HuH-7 (cell line): Measurements from ENCODE around the gene TMEM179.
"Not testable (repeated sequence)": the region's sequence is repeated elsewhere in the genome, so short reads cannot be mapped to it uniquely, and the experiment has no call there.

ENCODE experiments used
- DNase-seq: peaks from one replicate; pipeline ENCODE4 v3.0.0; 2011; ENCODE audit warnings: low spot score

The TMEM179 gene

GRCh38 chr14:104586832-104587620 lies 17.5 kb downstream of the TMEM179 start:
- DNase-seq: no peak

DNA sequence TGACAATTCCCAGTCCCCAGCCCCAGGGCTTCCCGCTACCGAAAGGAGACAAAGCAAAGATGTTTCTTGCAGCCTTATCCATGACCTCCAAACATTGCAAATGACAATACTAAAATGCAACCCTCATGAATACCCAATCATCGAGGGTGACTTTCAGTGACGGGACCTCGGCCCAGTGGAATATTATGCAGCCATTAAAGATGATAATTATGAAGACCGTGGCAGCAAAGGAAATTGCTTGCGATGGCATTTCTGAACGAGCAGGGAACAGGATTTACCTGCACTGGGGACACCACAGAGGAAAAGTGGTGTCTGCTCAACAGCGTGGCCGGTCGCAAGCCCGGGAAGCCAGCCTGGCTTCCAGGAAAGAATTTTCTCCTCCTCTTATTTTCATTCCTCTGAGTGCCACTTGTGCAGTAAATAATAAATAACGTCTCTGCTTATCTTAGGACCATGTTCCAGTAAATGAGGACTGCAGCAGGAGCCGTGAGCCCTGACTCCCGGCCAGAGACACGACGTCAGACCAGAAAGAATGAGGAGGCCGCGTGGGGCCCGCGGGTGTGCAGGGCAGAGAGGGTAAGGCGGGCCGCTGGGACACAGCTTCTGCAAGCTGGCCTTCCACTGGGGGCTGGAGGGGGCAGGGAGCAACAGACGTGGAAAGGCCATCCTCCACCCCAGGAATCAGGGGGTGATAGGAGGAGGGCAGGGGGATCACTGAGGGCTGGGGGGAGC lies 18.4 kb downstream of the TMEM179 start:
- no peak for DNase-seq

- DNase-seq: no peak
Observed at GRCh38 chr14:104584557-104584956, 20.0 kb downstream of the TMEM179 start.

- no peak for DNase-seq
Observed at GRCh38 chr14:104583424-104584306, 20.9 kb downstream of the TMEM179 start.

- no peak for DNase-seq
Observed at GRCh38 chr14:104582662-104583061, 21.9 kb downstream of the TMEM179 start.

DNA sequence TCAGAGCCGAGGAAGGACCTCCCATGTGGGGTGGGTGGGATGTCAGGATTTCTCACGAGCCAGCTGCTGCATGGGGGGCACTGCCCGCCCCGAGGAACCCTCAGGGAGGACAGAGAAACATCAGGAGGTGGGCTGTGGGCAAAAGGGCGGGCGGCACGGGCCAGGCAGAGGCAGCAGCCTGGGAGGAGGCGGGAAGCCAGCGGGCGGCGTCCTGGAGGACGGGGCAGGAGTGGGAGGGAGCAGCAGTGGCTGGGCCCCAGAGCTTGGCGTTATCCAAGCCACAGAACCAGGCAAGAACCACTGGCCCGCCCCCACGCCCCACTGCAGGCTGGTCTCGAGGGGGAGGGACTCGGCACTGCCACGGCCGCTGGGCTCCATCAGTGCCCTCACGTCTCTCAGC lies 22.6 kb downstream of the TMEM179 start:
- no peak for DNase-seq

DNA sequence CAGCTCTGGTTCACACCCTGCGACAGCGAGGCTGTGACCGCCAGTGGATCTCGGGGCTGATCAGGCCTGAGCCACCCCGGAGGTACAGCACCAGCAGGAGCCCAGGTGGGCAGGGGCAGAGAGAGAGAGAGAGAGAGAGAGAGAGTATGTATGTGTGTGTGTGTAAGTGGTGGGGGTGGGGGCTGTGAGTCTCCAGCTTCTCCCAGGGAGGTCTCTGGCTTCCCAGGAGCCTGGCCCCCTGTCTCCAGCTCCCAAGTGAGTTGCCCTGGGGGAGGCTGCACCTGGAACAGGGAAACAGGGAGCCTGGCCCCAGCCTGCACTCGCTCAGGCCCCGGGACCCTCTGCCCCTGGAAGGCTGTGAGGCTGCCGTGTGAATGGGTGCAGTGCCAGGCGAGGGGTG lies 23.1 kb downstream of the TMEM179 start:
- no peak for DNase-seq

DNA sequence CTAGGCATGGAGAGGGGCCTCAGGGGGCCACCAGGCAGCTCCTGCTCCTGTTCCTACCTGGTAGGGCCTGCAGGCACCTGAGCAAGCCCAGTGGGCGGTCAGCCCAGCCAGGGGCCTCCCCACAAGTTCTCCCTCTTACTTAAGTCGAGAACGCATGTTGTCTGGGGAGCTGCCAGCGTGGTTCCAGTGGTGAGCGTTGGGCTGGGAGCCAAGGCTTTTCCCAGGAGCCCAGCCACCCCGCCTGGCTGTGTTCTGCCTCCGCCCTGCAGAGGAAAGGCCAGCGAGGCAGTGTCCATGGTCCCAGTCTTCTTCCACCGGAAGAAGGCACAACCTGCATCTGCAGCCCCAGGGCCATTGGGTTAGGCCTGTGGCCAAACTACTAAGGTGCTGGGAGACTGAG lies 23.6 kb downstream of the TMEM179 start:
- no peak for DNase-seq

DNA sequence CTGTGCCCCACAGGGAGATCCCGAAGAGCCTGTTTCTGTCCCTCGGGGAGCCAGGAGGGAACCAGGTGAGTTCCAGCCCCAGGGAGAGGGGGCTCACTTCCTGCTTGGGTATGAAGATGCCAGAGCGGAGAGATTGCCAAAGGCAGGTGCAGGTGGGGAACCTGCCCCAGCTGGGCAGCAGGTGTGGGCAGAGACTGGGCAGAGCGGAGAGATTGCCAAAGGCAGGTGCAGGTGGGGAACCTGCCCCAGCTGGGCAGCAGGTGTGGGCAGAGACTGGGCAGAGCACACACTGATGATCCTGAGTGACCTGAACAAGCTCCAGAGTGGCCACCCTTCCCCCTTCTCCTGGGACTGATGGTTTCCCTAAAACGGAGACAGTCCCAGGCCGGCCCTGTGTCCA lies 24.6 kb downstream of the TMEM179 start:
- DNase-seq: not testable (repeated sequence)

DNA sequence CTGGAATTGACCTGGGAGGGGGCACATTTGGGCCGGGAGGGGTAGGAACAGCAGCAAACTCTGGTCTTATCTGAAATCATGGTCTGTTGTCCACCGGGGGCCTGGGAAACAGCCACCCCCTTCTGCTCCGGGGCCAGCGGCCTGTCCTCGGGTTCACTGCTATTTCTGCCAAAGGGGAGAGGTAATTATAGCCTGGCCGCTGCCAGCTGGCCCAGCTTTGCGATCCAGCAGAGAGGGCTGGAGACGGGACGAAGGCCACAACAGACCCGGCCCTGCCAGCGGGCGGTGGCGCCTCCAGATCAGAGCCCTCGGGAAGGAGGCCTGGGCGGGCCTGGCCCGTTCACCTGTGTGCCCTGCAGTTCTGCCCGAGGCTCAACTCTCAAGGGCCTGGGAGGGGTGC lies 25.1 kb downstream of the TMEM179 start, which contains the start of gene C14orf180:
Gene C14orf180 (plus strand): TSS at position 258 of the 400 bp plus-strand sequence. CDS start 6,667 bp downstream, outside the sequence.
- no peak for DNase-seq

GRCh38 chr14:104578321-104578720 lies 26.3 kb downstream of the TMEM179 start:
- DNase-seq: no peak

GRCh38 chr14:104577847-104578301 lies 26.7 kb downstream of the TMEM179 start:
- no peak for DNase-seq

DNA sequence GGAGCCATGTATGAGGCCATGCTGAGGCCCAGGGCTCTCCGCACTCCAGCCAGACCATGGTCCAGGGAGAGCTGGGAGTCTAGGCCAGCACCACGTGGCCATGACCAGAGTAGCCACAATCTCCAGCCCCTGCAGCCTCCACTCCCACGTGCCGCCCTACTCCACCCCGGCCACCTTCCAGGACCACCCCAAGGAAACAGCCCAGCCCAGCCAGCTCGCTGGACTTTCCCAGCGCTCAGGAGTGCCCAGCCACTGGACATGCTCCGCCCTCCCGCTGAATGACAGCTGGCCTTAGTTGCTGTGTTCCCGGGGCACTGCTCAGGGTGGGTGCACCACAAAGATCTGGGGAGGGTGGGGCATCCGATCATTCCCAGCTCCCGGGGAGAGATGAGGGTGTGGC lies 27.1 kb downstream of the TMEM179 start:
- DNase-seq: no peak

GRCh38 chr14:104576970-104577332 lies 27.6 kb downstream of the TMEM179 start:
- no peak for DNase-seq

DNA sequence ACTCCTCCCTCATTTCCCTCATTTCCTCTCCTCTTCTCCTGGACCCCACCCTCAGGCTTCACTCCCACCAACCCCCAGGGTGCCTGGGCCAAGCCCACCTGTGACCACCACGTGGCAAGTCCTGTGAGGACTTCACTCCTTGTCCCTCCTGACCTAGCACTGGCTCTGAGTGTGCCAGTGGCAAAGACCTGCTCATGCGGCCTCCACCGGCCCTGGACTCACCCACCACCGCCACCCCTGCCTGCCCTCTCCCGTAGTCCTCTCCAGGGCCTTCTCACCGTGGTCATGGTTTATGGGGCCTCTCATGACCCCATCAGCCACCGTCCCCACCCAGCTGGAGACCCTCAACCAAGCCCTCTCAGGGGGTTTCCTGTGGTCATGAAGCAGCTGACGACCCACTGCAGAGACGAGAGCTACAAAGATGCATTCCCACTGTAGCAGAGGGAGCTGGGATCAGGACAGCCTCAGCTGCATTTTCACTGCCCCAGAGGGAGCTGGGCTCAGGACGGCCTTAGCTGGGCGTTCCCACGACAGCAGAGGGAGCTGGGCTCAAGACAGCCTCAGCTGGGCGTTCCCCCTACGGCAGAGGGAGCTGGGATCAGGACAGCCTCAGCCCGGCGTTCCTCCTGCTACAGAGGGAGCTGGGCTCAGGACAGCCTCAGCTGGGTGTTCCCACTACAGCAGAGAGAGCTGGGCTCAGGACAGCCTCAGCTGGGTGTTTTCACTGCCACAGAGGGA lies 28.2 kb downstream of the TMEM179 start:
- DNase-seq: no peak

- DNase-seq: no peak
Observed at GRCh38 chr14:104574978-104575583, 29.5 kb downstream of the TMEM179 start.

DNA sequence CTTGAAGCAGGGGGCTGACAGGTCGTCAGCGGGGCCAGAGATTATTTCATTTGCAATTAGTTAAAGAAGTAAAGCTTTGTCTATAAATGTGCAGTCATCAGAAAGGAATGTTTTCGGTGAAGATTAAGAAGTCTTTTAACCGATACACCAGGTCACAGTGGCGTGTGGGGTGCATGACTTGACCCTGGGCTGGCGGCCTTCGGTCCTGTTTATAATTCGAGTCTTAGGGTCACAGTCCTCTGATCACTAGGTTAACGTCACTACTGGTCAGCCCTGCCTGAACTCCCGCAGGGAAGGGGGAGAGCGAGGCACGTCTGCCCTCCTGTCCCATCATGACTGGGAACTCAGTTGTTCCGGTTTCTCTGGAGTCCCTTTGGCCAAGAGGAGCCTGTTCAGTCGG lies 30.0 kb downstream of the TMEM179 start:
- DNase-seq: no peak

- DNase-seq: no peak
Observed at GRCh38 chr14:104573930-104574329, 30.6 kb downstream of the TMEM179 start.

GRCh38 chr14:104572668-104573067 lies 31.9 kb downstream of the TMEM179 start:
- no peak for DNase-seq

DNA sequence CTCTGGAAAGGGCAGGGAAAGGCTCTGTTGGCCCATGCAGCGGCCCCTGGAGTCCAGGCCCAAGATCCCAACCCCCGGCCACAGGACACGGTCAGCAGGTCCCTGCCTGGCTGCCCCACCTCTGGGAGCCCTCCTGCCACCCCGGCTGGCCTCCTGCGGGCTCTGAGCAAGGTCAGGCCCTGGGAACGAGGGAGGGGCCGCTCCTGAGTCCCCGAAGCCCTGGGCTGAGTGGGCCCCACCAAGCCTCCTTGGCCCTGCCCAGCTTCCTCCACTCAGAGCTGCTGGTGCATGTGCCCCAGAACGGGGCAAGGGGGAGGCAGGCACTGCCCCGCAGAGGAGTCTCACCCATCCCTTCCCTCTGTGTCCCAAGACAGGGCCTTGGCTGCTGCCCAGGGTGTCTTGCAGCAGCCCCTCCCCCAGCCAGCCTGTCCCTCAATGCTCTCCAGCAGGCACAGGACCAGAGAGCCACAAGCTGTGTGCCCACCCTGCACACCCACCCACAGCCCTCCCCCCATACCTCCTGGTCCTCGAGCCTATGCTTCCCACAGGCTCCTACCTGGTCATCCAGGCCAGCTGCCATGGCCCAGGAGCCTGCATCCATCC lies 32.4 kb downstream of the TMEM179 start:
- DNase-seq: no peak

DNA sequence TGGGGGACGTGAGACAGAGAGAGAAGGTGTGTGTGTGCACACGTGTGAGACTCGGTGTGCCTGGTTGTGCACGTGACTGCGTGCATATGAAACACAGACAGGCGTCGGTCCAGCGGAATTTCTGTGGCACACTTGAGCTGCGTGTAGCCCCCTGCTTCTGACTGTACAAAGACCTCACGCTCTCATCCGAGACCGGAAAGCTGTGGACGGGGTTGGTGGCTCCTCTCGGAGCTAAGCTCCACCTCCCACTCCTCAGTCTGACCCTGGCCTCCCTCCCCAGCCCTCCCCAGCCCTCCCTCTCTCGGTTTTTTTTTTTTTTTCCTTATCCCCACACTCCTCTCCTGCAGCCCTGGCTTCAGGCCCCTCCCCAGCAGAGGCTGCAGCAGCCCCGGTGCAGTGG lies 33.3 kb downstream of the TMEM179 start:
- DNase-seq: no peak
